OCI-LY7 (cell line): ENCODE data around the gene ROR2. TPM values are rescaled to one million over a fixed set of nuclear protein-coding genes. Genes with fewer than 3 reads are reported as not detected.

ENCODE experiments used
- BruUV-seq: library from RNA; stranded (reverse); fragments of 400-500 nt; replicated peaks from 2 replicates; lab custom pipeline; 2021; lab: Mats Ljungman, UMichigan
- CTCF ChIA-PET: fragments of 300-600 bp; sonication (Branson Sonifier 250); formaldehyde crosslinking; loops from one replicate; lab custom pipeline; 2022; ENCODE audit warnings: antibody characterized with exemption; ENCODE audit not compliant: unreplicated experiment; lab: Charles Lee
- POLR2A ChIA-PET: fragments of 300-600 bp; sonication (Branson Sonifier 250); formaldehyde crosslinking; loops from one replicate; lab custom pipeline; 2022; ENCODE audit warnings: antibody characterized with exemption; lab: Charles Lee
- DNase-seq: peaks from one replicate; pipeline ENCODE4 v3.0.0-alpha.2; 2015; ENCODE audit warnings: low spot score
- H2AFZ ChIP-seq: fragments of 200-600 bp; sonication (generic), shearing (Covaris generic); 2 replicates; pipeline ENCODE4 v1.6.1; 2014; ENCODE audit warnings: mild to moderate bottlenecking, antibody characterized with exemption, low read length, moderate library complexity
- H3K27ac ChIP-seq: fragments of 200-600 bp; sonication (generic); 2 replicates; pipeline ENCODE4 v1.5.1; 2014; ENCODE audit warnings: mixed run types, low read depth, mild to moderate bottlenecking, moderate library complexity, low read length, inconsistent platforms; ENCODE audit not compliant: poor library complexity, severe bottlenecking
- H3K36me3 ChIP-seq: fragments of 200-600 bp; sonication (generic); 2 replicates; pipeline ENCODE4 v1.6.1; 2014; ENCODE audit warnings: mild to moderate bottlenecking, antibody characterized with exemption, low read length, moderate library complexity, mixed read lengths; ENCODE audit not compliant: insufficient read depth
- H3K4me1 ChIP-seq: fragments of 200-600 bp; sonication (generic); 2 replicates; pipeline ENCODE4 v1.5.1; 2014; ENCODE audit warnings: mild to moderate bottlenecking, low read length; ENCODE audit not compliant: insufficient read depth, poor library complexity, severe bottlenecking
- H3K4me2 ChIP-seq: fragments of 200-600 bp; sonication (generic); 2 replicates; pipeline ENCODE4 v1.6.1; 2014; ENCODE audit warnings: mild to moderate bottlenecking, low read length
- H3K4me3 ChIP-seq: fragments of 200-600 bp; sonication (generic); 2 replicates; pipeline ENCODE4 v1.5.1; 2014; ENCODE audit warnings: mild to moderate bottlenecking, low read depth, low read length; ENCODE audit not compliant: poor library complexity, severe bottlenecking
- H3K79me2 ChIP-seq: fragments of 200-600 bp; sonication (generic); 2 replicates; pipeline ENCODE4 v1.6.1; 2016; ENCODE audit warnings: low read depth, mild to moderate bottlenecking, low read length, moderate library complexity, mixed read lengths; ENCODE audit not compliant: insufficient read depth
- H3K9me2 ChIP-seq: fragments of 200-600 bp; sonication (generic); 2 replicates; pipeline ENCODE4 v1.6.1; 2016; ENCODE audit warnings: mild to moderate bottlenecking, low read length, mixed read lengths; ENCODE audit not compliant: insufficient read depth
- H3K9me3 ChIP-seq: fragments of 200-600 bp; sonication (generic); 2 replicates; pipeline ENCODE4 v1.6.1; 2014; ENCODE audit warnings: mild to moderate bottlenecking, mixed run types, low read length, mixed read lengths
- H4K20me1 ChIP-seq: fragments of 200-600 bp; sonication (generic); 2 replicates; pipeline ENCODE4 v1.6.1; 2014; ENCODE audit warnings: mild to moderate bottlenecking, antibody characterized with exemption, low read length, moderate library complexity, mixed read lengths; ENCODE audit not compliant: insufficient read depth
- CTCF ChIP-seq: fragments of 200-600 bp; sonication (generic); conservative IDR thresholded peaks from 2 replicates; pipeline ENCODE4 v1.5.1; 2014; ENCODE audit warnings: mild to moderate bottlenecking, antibody characterized with exemption, low read length, moderate library complexity, mixed read lengths
- EZH2phosphoT487 ChIP-seq: fragments of 200-600 bp; sonication (generic); IDR thresholded peaks from 2 replicates; pipeline ENCODE4 v1.6.1; 2018; ENCODE audit warnings: low read depth, borderline replicate concordance, mild to moderate bottlenecking, mixed run types, antibody characterized with exemption, low read length, moderate library complexity, mixed read lengths
- intact Hi-C: fragments of 100-400 bp; cut with micrococcal nuclease; formaldehyde crosslinking; loops from one replicate; pipeline ENCODE4 v1.10.0; 2022; ENCODE audit not compliant: unreplicated experiment
- total RNA-seq, 2 experiments: library from RNA; depleted of rRNA in 1 of 2; stranded (reverse); fragments of >200 nt in 1 of 2; shearing (Covaris generic) in 1 of 2; gene quantifications; 2 replicates each; pipeline ENCODE4 v1.2.3, GENCODE V29; 2014 to 2022

ROR2 gene
- total RNA-seq, 2 experiments from 2014 or later, result 0.10 to 0.19 TPM

- Histone ChIP-seq H3K9me3 (peaks cover 10% of the 10 kb centered on the region; the same call in 1 of the 2 replicates), H3K27ac (no peak overlapping the region), H4K20me1 (no peaks in the 10 kb centered on the region), H3K36me3 (no peaks in the 10 kb centered on the region), H3K4me1 (no peaks in the 10 kb centered on the region), H3K9me2 (no peaks in the 10 kb centered on the region), H3K79me2 (no peaks in the 10 kb centered on the region), H2AFZ (no peak overlapping the region), H3K4me3 (no peak overlapping the region), H3K4me2 (no peak overlapping the region)
- no peak for DNase-seq
- BruUV-seq, result no TSS peak
- POLR2A ChIA-PET, result no interaction called here
- CTCF ChIA-PET, result no interaction called here
- intact Hi-C loops, result no loop called here
- no peak for TF ChIP-seq CTCF
- TF ChIP-seq EZH2phosphoT487, result no peak
Observed at GRCh38 chr9:91768977-91769916, 180.8 kb downstream of the ROR2 start.

GRCh38 chr9:91768507-91768906 lies 181.5 kb downstream of the ROR2 start:
- Histone ChIP-seq H3K9me3 (peaks cover 10% of the 10 kb centered on the region; the same call in 1 of the 2 replicates), H3K4me2 (no peak overlapping the region), H3K4me3 (no peak overlapping the region), H2AFZ (no peak overlapping the region), H4K20me1 (no peaks in the 10 kb centered on the region), H3K27ac (no peak overlapping the region), H3K9me2 (no peaks in the 10 kb centered on the region), H3K79me2 (no peaks in the 10 kb centered on the region), H3K4me1 (no peaks in the 10 kb centered on the region), H3K36me3 (no peaks in the 10 kb centered on the region)
- DNase-seq, result no peak
- POLR2A ChIA-PET, result no interaction called here
- CTCF ChIA-PET, result no interaction called here
- intact Hi-C loops, result no loop called here
- no TSS peak for BruUV-seq
- no peak for TF ChIP-seq CTCF
- TF ChIP-seq EZH2phosphoT487, result no peak
